Natural killer cell treated with Interleukin-12 subunit alpha and Interleukin-12 subunit beta and Interleukin-15 and Interleukin-18, amount 100 ng/mL, for 72 hours (primary cell): ENCODE results near the gene ZAR1. TPM values are rescaled to one million over a fixed set of nuclear protein-coding genes. Genes with fewer than 3 reads are reported as not detected.
A peak's percentile ranks its signal among the peaks of the same experiment; 100 is the strongest.

Experiments used
- ATAC-seq, 2 donors: fragments of 150-1000 bp; cut with Tn5 transposase in 1 of 2; sonication (Bioruptor Pico), chemical (Tn5 transposase) in 1 of 2; 2 replicates each; pipeline ENCODE4 v1.10.0; 2021
- DNase-seq: peaks from one replicate; pipeline ENCODE4 v3.0.0; 2022; ENCODE audit warnings: low spot score
- H3K27ac Mint-ChIP-seq, 2 donors: 1 replicate in 1 of 2; 2 replicates in 1 of 2; pipeline ENCODE4 v1.8.0; 2022; ENCODE audit warnings: mixed read lengths in 2 of 2, mild to moderate bottlenecking in 1 of 2, moderate library complexity in 1 of 2
- H3K27me3 Mint-ChIP-seq, 2 donors: 1 replicate in 1 of 2; 2 replicates in 1 of 2; pipeline ENCODE4 v1.8.0; 2022; ENCODE audit warnings: mixed read lengths in 2 of 2
- H3K36me3 Mint-ChIP-seq: one replicate; pipeline ENCODE4 v1.8.0; 2022; ENCODE audit warnings: mixed read lengths
- H3K4me1 Mint-ChIP-seq, 2 donors: 1 replicate in 1 of 2; 2 replicates in 1 of 2; pipeline ENCODE4 v1.8.0; 2022; ENCODE audit warnings: low read depth in 2 of 2, mixed read lengths in 2 of 2, mild to moderate bottlenecking in 1 of 2
- H3K4me3 Mint-ChIP-seq: one replicate; pipeline ENCODE4 v1.8.0; 2022; ENCODE audit warnings: mixed read lengths
- H3K9me3 Mint-ChIP-seq: 2 replicates; pipeline ENCODE4 v1.8.0; 2022; ENCODE audit warnings: mixed read lengths
- total RNA-seq, 2 donors: library from RNA; stranded (reverse); gene quantifications; one replicate each; pipeline ENCODE4 v1.2.3, GENCODE V29; 2022

ZAR1 gene
- total RNA-seq, 2 donors from 2014 or later: not detected

- Mint-ChIP-seq H3K4me1 (no peaks in the 10 kb centered on the region), H3K27ac (no peak overlapping the region), H3K9me3 (no peaks in the 10 kb centered on the region), H3K27me3 (peaks cover 8 to 11% of the 10 kb centered on the region in 2 donors), H3K4me3 (no peak overlapping the region), H3K36me3 (no peaks in the 10 kb centered on the region)
- ATAC-seq (no peak), DNase-seq (no peak)
These were observed 17.3 kb upstream of the ZAR1 start for GRCh38 chr4:48472794-48473193.

DNA sequence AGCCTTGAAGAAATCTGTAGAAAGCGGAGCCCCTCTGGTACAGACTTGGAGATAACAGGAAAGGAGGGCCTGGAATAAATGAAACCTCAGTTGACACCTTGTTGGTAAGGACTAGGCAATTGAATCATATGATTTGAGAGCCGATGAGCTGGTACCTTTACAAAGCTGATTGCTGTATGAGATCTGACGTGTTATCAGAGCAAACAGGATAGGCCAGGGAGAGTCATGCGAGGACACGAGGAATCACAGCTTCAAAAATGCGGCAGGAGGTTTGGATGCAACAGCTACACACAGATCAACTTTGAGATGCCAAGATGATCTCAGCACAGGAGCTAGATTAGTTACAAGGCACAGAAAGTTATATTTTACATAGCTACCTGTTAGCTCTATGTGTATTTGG lies 14.3 kb upstream of the ZAR1 start:
- Mint-ChIP-seq H3K36me3 (no peaks in the 10 kb centered on the region), H3K9me3 (no peaks in the 10 kb centered on the region), H3K27ac (no peak overlapping the region), H3K27me3 (peaks cover 9% of the 10 kb centered on the region in 2 donors), H3K4me3 (no peak overlapping the region), H3K4me1 (no peaks in the 10 kb centered on the region)
- no peak for ATAC-seq
- no peak for DNase-seq

DNA sequence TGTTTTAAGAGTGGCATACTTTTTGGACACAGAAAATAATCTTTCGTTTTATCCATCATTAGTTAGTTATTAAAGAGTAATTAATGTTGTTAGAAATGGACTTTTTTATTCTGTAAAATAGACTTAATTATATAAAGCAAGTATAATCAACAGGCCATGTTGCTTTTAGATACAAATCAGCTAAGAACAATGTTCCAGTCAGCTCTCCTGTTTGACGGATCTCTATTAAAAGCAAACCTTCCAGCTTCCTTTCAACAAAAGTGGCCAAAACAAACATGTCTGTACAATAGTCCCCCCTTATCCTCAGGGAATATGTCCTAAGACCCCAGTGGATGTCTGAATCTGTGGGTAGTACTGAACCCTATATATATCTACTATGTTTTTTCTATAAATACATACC lies 11.8 kb upstream of the ZAR1 start:
- Mint-ChIP-seq H3K27me3 (peaks cover 29 to 31% of the 10 kb centered on the region in 2 donors), H3K36me3 (no peaks in the 10 kb centered on the region), H3K4me1 (no peaks in the 10 kb centered on the region), H3K4me3 (no peak overlapping the region), H3K27ac (no peak overlapping the region), H3K9me3 (no peaks in the 10 kb centered on the region)
- DNase-seq (no peak), ATAC-seq (no peak)

GRCh38 chr4:48481581-48481980 lies 8.5 kb upstream of the ZAR1 start:
- Mint-ChIP-seq H3K4me1 (peaks cover 9 to 10% of the 10 kb centered on the region in 2 donors), H3K36me3 (no peaks in the 10 kb centered on the region), H3K27me3 (peaks cover 37 to 54% of the 10 kb centered on the region in 2 donors), H3K27ac (no peak overlapping the region), H3K9me3 (no peaks in the 10 kb centered on the region), H3K4me3 (no peak overlapping the region)
- DNase-seq: no peak
- ATAC-seq: no peak

DNA sequence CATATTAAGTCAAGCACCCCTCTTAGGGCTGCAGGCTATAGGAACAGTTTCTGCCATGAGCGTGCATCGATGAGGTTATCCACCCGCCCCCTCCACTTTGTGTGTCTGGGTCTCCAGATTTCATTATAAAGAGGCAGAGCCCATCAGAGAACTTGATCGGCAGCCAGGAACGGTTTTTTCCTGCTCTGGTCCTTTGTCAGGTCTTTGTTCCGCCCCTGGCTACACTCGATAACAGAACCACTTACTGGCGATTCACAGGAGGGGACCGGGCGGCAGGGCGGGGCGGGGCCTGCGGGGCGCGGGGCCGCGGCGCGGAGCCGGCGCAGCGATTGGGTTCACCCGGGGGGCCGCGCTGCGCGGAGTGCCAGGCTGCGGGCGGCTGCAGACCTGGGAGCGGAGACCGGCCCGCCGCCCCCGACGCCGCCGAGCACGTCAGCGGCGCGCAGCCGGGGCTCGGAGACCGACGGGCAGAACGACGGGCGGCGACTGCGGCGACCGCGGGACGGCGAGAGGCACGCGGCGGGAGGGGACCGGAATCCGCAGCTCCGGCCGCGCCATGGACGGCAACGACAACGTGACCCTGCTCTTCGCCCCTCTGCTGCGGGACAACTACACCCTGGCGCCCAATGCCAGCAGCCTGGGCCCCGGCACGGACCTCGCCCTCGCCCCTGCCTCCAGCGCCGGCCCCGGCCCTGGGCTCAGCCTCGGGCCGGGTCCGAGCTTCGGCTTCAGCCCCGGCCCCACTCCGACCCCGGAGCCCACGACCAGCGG lies 6.9 kb upstream of the ZAR1 start, which contains the start of gene SLC10A4:
TSS of gene SLC10A4 (plus strand) at position 338 of the 771 bp plus-strand sequence. CDS start at position 557, 219 bp downstream.
- Mint-ChIP-seq H3K27ac (no peak within 1 kb of the TSS), H3K4me3 (peak within 1 kb of the TSS; percentile 75), H3K27me3 (peaks cover 44 to 66% of the 10 kb centered on the region in 2 donors), H3K36me3 (no peaks in the 10 kb centered on the region), H3K9me3 (no peaks in the 10 kb centered on the region), H3K4me1 (peaks cover 9 to 10% of the 10 kb centered on the region in 2 donors)
- no peak for DNase-seq
- peak; percentile 63 to 76 for ATAC-seq

GRCh38 chr4:48483777-48484493 lies 6.1 kb upstream of the ZAR1 start:
- Mint-ChIP-seq H3K9me3 (no peaks in the 10 kb centered on the region), H3K27ac (no peak overlapping the region), H3K27me3 (peaks cover 49 to 74% of the 10 kb centered on the region in 2 donors), H3K4me3 (peak overlapping the region; percentile 75), H3K4me1 (peaks cover 9 to 10% of the 10 kb centered on the region in 2 donors), H3K36me3 (no peaks in the 10 kb centered on the region)
- ATAC-seq (peak in 1 of 2 donors; percentile 60), DNase-seq (no peak)

DNA sequence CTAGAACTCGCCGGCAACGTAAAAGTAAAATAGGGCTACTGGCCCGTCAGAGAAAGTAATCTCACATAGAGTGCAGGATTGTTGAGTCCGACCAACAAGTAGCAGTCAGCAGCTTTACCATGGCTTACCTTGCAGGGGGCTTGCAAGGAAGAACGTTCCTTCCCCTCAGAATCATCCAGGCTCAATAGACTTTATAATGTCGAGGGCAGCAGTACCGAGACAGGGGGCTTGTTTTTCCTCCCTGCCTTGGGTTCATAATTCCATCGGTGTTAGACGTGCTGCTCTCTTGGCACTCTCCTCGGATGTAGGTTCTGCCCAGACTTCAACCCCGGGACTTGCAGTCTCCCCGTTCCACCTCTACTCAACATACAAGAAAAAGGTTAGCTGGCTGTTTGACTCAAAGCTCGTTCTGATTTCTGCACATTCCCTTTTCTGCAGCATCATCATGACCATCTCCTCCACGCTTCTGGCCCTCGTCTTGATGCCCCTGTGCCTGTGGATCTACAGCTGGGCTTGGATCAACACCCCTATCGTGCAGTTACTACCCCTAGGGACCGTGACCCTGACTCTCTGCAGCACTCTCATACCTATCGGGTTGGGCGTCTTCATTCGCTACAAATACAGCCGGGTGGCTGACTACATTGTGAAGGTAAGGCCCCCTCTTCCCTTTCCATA lies 5.4 kb upstream of the ZAR1 start:
- no peaks in the 10 kb centered on the region for H3K9me3 Mint-ChIP-seq
- no peak for DNase-seq
- peaks cover 49 to 76% of the 10 kb centered on the region in 2 donors for H3K27me3 Mint-ChIP-seq
- H3K36me3 Mint-ChIP-seq: no peaks in the 10 kb centered on the region
- peak overlapping the region; percentile 75 for H3K4me3 Mint-ChIP-seq
- H3K4me1 Mint-ChIP-seq: peaks cover 9 to 10% of the 10 kb centered on the region in 2 donors
- H3K27ac Mint-ChIP-seq: no peak overlapping the region
- no peak for ATAC-seq

- H3K27me3 Mint-ChIP-seq: peaks cover 20 to 43% of the 10 kb centered on the region in 2 donors
- no peaks in the 10 kb centered on the region for H3K36me3 Mint-ChIP-seq
- no peak overlapping the region for H3K27ac Mint-ChIP-seq
- ATAC-seq (no peak), DNase-seq (no peak)
- peaks cover 3 to 4% of the 10 kb centered on the region in 2 donors for H3K4me1 Mint-ChIP-seq
- no peaks in the 10 kb centered on the region for H3K9me3 Mint-ChIP-seq
- peak overlapping the region; percentile 45 for H3K4me3 Mint-ChIP-seq
These were observed 405 bp upstream of the ZAR1 start for GRCh38 chr4:48489683-48490011.

GRCh38 chr4:48490680-48491513 lies 845 bp downstream of the ZAR1 start:
- DNase-seq (no peak), ATAC-seq (peak; percentile 40 to 45)
- no peaks in the 10 kb centered on the region for H3K36me3 Mint-ChIP-seq
- H3K27ac Mint-ChIP-seq: no peak overlapping the region
- no peaks in the 10 kb centered on the region for H3K4me1 Mint-ChIP-seq
- H3K9me3 Mint-ChIP-seq: no peaks in the 10 kb centered on the region
- H3K4me3 Mint-ChIP-seq: no peak overlapping the region
- peaks cover 14 to 30% of the 10 kb centered on the region in 2 donors for H3K27me3 Mint-ChIP-seq

- H3K27me3 Mint-ChIP-seq: peaks cover 14 to 29% of the 10 kb centered on the region in 2 donors
- no peak overlapping the region for H3K4me3 Mint-ChIP-seq
- no peaks in the 10 kb centered on the region for H3K36me3 Mint-ChIP-seq
- ATAC-seq: peak in 1 of 2 donors; percentile 9
- no peaks in the 10 kb centered on the region for H3K4me1 Mint-ChIP-seq
- H3K9me3 Mint-ChIP-seq: no peaks in the 10 kb centered on the region
- DNase-seq: no peak
- H3K27ac Mint-ChIP-seq: no peak overlapping the region
These were observed 1.6 kb downstream of the ZAR1 start for GRCh38 chr4:48491514-48492176.

- ATAC-seq: no peak
- Mint-ChIP-seq H3K4me1 (no peaks in the 10 kb centered on the region), H3K36me3 (no peaks in the 10 kb centered on the region), H3K9me3 (no peaks in the 10 kb centered on the region), H3K27me3 (peaks cover 3 to 13% of the 10 kb centered on the region in 2 donors), H3K27ac (no peak overlapping the region), H3K4me3 (no peak overlapping the region)
- DNase-seq: no peak
These were observed 3.5 kb downstream of the ZAR1 start for GRCh38 chr4:48493452-48494100.

DNA sequence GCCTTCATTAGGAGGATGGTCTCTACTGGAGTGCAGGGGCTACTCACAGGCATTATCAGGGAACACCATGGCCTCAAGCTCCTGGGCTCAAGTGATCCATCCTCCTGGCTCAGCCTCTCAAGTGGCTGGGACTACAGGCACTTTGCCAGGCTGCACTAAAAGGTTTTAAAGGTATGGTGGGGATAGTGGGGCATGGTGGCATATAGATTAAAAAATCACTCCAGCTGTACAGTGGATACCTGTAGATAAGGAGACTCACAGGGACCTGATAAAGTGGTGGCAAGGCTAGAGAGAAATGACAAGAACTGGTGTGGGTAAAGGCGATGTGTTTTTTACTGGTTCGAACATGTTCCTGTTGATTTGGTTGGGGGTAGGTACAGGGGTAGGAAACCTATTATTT lies 5.9 kb downstream of the ZAR1 start:
- H3K27ac Mint-ChIP-seq: no peak overlapping the region
- H3K9me3 Mint-ChIP-seq: no peaks in the 10 kb centered on the region
- H3K4me1 Mint-ChIP-seq: peaks cover 2 to 6% of the 10 kb centered on the region in 2 donors
- no peak overlapping the region for H3K4me3 Mint-ChIP-seq
- H3K27me3 Mint-ChIP-seq: peaks cover 0 to 7% of the 10 kb centered on the region in 2 donors
- DNase-seq (no peak), ATAC-seq (no peak)
- H3K36me3 Mint-ChIP-seq: peaks cover 8% of the 10 kb centered on the region
